HL-60/S4 treated with retinoic acid at 250 ng/mL for 4 days and 3 days (cell line): ENCODE measurements around the gene LMOD1.
"Not testable (repeated sequence)": the region's sequence is repeated elsewhere in the genome, so short reads cannot be mapped to it uniquely, and the experiment has no call there.

Source experiments
- in situ Hi-C: fragments of 300-500 bp; cut with MboI; formaldehyde crosslinking; loops from 2 replicates; pipeline ENCODE4 v1.7.0; 2022; ENCODE audit warnings: low sequenced_read_pairs

LMOD1 gene

GRCh38 chr1:201949491-201949890 is 3.1 kb upstream of the LMOD1 start:
- in situ Hi-C loops = no loop called here

GRCh38 chr1:201947697-201948008 is 1.3 kb upstream of the LMOD1 start:
- in situ Hi-C loops = no loop called here

GRCh38 chr1:201945863-201946223 is 505 bp downstream of the LMOD1 start:
- in situ Hi-C loops = no loop called here

GRCh38 chr1:201945157-201945556 is 1.2 kb downstream of the LMOD1 start:
- in situ Hi-C loops = no loop called here

- in situ Hi-C loops = no loop called here
Measured at GRCh38 chr1:201944639-201945038, 1.7 kb downstream of the LMOD1 start.

GRCh38 chr1:201944002-201944401 is 2.3 kb downstream of the LMOD1 start:
- in situ Hi-C loops = no loop called here

- in situ Hi-C loops = no loop called here
Measured at GRCh38 chr1:201942129-201942495, 4.2 kb downstream of the LMOD1 start.

- in situ Hi-C loops = no loop called here
Measured at GRCh38 chr1:201941420-201942128, 4.8 kb downstream of the LMOD1 start.

GRCh38 chr1:201940316-201940715 is 6.0 kb downstream of the LMOD1 start:
- in situ Hi-C loops = not testable (repeated sequence)

- in situ Hi-C loops = no loop called here
Measured at GRCh38 chr1:201939574-201939973, 6.8 kb downstream of the LMOD1 start.

GRCh38 chr1:201939148-201939547 is 7.2 kb downstream of the LMOD1 start:
- in situ Hi-C loops = no loop called here

GRCh38 chr1:201938440-201939035 is 7.8 kb downstream of the LMOD1 start:
- in situ Hi-C loops = no loop called here

- in situ Hi-C loops = no loop called here
Measured at GRCh38 chr1:201937624-201938213, 8.6 kb downstream of the LMOD1 start.

- in situ Hi-C loops = no loop called here
Measured at GRCh38 chr1:201933840-201934430, 12.4 kb downstream of the LMOD1 start.

- in situ Hi-C loops = no loop called here
Measured at GRCh38 chr1:201930803-201931202, 15.5 kb downstream of the LMOD1 start.

GRCh38 chr1:201930137-201930536 is 16.2 kb downstream of the LMOD1 start:
- in situ Hi-C loops = no loop called here

GRCh38 chr1:201928266-201928665 is 18.1 kb downstream of the LMOD1 start:
- in situ Hi-C loops = no loop called here

- in situ Hi-C loops = no loop called here
Measured at GRCh38 chr1:201925981-201926645, 20.2 kb downstream of the LMOD1 start.

GRCh38 chr1:201925301-201925567 is 21.1 kb downstream of the LMOD1 start:
- in situ Hi-C loops = no loop called here

GRCh38 chr1:201921952-201922558 is 24.3 kb downstream of the LMOD1 start:
- in situ Hi-C loops = no loop called here

GRCh38 chr1:201918343-201918742 is 28.0 kb downstream of the LMOD1 start:
- in situ Hi-C loops = no loop called here
